HEK293 (cell line): ENCODE measurements around the gene DMD.

Experiments
- CTCF ChIA-PET: fragments of 350-600 bp; formaldehyde crosslinking; extraction: SDS; loops from one replicate; lab custom pipeline; 2021; ENCODE audit warnings: antibody characterized with exemption; lab: Yijun Ruan, JAX
- POLR2A ChIA-PET: fragments of 300-600 bp; formaldehyde crosslinking; extraction: SDS; loops from one replicate; lab custom pipeline; 2020; ENCODE audit warnings: antibody characterized with exemption, inconsistent platforms; lab: Yijun Ruan, JAX
- H3K27ac ChIP-seq: fragments of 200-500 bp; sonication (Bioruptor generic); 2 replicates; pipeline ENCODE4 v1.5.1; 2014; ENCODE audit warnings: low read depth, low read length, control low read depth, inconsistent platforms; ENCODE audit errors: extremely low read depth
- H3K36me3 ChIP-seq, 2 experiments: fragments of 200-500 bp in 1 of 2; sonication (Bioruptor generic) in 1 of 2; 1 replicate in 1 of 2; 2 replicates in 1 of 2; pipeline ENCODE4 v1.5.1; 2014 to 2017; ENCODE audit warnings: inconsistent platforms in 2 of 2, low read length in 2 of 2; ENCODE audit not compliant: control insufficient read depth in 2 of 2, insufficient read depth in 1 of 2
- H3K4me1 ChIP-seq: fragments of 200-500 bp; sonication (Bioruptor generic); 2 replicates; pipeline ENCODE4 v1.5.1; 2014; ENCODE audit warnings: mild to moderate bottlenecking, low read length, inconsistent platforms; ENCODE audit not compliant: control insufficient read depth, insufficient read depth
- H3K4me3 ChIP-seq: 2 replicates; pipeline ENCODE4 v1.5.1; 2011; ENCODE audit warnings: low read depth, mild to moderate bottlenecking, control low read depth, low read length, moderate library complexity
- H3K9me3 ChIP-seq: fragments of 200-500 bp; sonication (Bioruptor generic); 2 replicates; pipeline ENCODE4 v1.5.1; 2014; ENCODE audit warnings: low read depth, low read length, inconsistent platforms; ENCODE audit not compliant: control insufficient read depth, insufficient read depth
- ELK4 ChIP-seq: IDR thresholded peaks from 2 replicates; pipeline ENCODE4 v1.6.1; 2011; ENCODE audit warnings: mild to moderate bottlenecking, low read depth, low read length, borderline replicate concordance
- GFI1B ChIP-seq: fragments of 450-650 bp; formaldehyde crosslinking; IDR thresholded peaks from 2 replicates; pipeline ENCODE4 v1.5.1; 2016; ENCODE audit warnings: missing biosample characterization, missing genetic modification characterization
- KLF17 ChIP-seq: fragments of 450-650 bp; formaldehyde crosslinking; IDR thresholded peaks from 2 replicates; pipeline ENCODE4 v1.5.1; 2016; ENCODE audit warnings: missing biosample characterization, missing genetic modification characterization
- KLF8 ChIP-seq: fragments of 450-650 bp; formaldehyde crosslinking; IDR thresholded peaks from 2 replicates; pipeline ENCODE4 v1.5.1; 2016; ENCODE audit warnings: missing biosample characterization, missing genetic modification characterization
- OVOL3 ChIP-seq: fragments of 450-650 bp; formaldehyde crosslinking; IDR thresholded peaks from 2 replicates; pipeline ENCODE4 v1.5.1; 2016; ENCODE audit warnings: missing biosample characterization, missing genetic modification characterization
- PRDM6 ChIP-seq: fragments of 450-650 bp; formaldehyde crosslinking; IDR thresholded peaks from 2 replicates; pipeline ENCODE4 v1.5.1; 2017; ENCODE audit warnings: missing biosample characterization, missing genetic modification characterization
- REST ChIP-seq: fragments of 450-650 bp; formaldehyde crosslinking; IDR thresholded peaks from 2 replicates; pipeline ENCODE4 v1.5.1; 2016; ENCODE audit warnings: missing biosample characterization, missing genetic modification characterization
- SP2 ChIP-seq: fragments of 450-650 bp; formaldehyde crosslinking; IDR thresholded peaks from 2 replicates; pipeline ENCODE4 v1.5.1; 2016; ENCODE audit warnings: missing biosample characterization, missing genetic modification characterization
- ZNF133 ChIP-seq: fragments of 450-650 bp; formaldehyde crosslinking; IDR thresholded peaks from 2 replicates; pipeline ENCODE4 v1.5.1; 2016; ENCODE audit warnings: missing biosample characterization, missing genetic modification characterization
- ZNF138 ChIP-seq: fragments of 450-650 bp; formaldehyde crosslinking; IDR thresholded peaks from 2 replicates; pipeline ENCODE4 v1.5.1; 2016; ENCODE audit warnings: missing biosample characterization, missing genetic modification characterization, borderline replicate concordance
- ZNF175 ChIP-seq: fragments of 450-650 bp; formaldehyde crosslinking; IDR thresholded peaks from 2 replicates; pipeline ENCODE4 v1.5.1; 2016; ENCODE audit warnings: missing biosample characterization, missing genetic modification characterization
- ZNF391 ChIP-seq: fragments of 450-650 bp; formaldehyde crosslinking; IDR thresholded peaks from 2 replicates; pipeline ENCODE4 v1.5.1; 2016; ENCODE audit warnings: low read depth, missing biosample characterization, missing genetic modification characterization, borderline replicate concordance
- ZNF521 ChIP-seq: fragments of 450-650 bp; formaldehyde crosslinking; IDR thresholded peaks from 2 replicates; pipeline ENCODE4 v1.5.1; 2017; ENCODE audit warnings: missing biosample characterization, mild to moderate bottlenecking, missing genetic modification characterization
- ZNF530 ChIP-seq: fragments of 450-650 bp; formaldehyde crosslinking; IDR thresholded peaks from 2 replicates; pipeline ENCODE4 v1.5.1; 2016; ENCODE audit warnings: low read depth, missing biosample characterization, missing genetic modification characterization
- ZNF571 ChIP-seq: fragments of 450-650 bp; formaldehyde crosslinking; IDR thresholded peaks from 2 replicates; pipeline ENCODE4 v1.5.0; 2017; ENCODE audit warnings: missing biosample characterization, missing genetic modification characterization
- ZNF626 ChIP-seq: fragments of 450-650 bp; sonication (Bioruptor Pico); formaldehyde crosslinking; IDR thresholded peaks from 2 replicates; pipeline ENCODE4 v1.5.1; 2018; ENCODE audit warnings: missing biosample characterization, missing genetic modification characterization, inconsistent platforms
- ZNF704 ChIP-seq: fragments of 450-650 bp; formaldehyde crosslinking; IDR thresholded peaks from 2 replicates; pipeline ENCODE4 v1.5.1; 2016; ENCODE audit warnings: missing biosample characterization, missing genetic modification characterization
- ZNF791 ChIP-seq: fragments of 450-650 bp; formaldehyde crosslinking; IDR thresholded peaks from 2 replicates; pipeline ENCODE4 v1.5.1; 2016; ENCODE audit warnings: missing biosample characterization, missing genetic modification characterization
- ZSCAN5A ChIP-seq: fragments of 450-650 bp; formaldehyde crosslinking; IDR thresholded peaks from 2 replicates; pipeline ENCODE4 v1.5.1; 2016; ENCODE audit warnings: missing biosample characterization, missing genetic modification characterization

DMD gene

GRCh38 chrX:32780109-32780508 is 431.2 kb downstream of the DMD start:
- Histone ChIP-seq H3K27ac (no peak overlapping the region), H3K36me3 (no peaks in the 10 kb centered on the region), H3K4me3 (no peak overlapping the region)
- POLR2A ChIA-PET, result no interaction called here
- CTCF ChIA-PET, result no interaction called here
- TF ChIP-seq ZNF138 (no peak), KLF8 (tag by site-specific recombination) (no peak), ZNF530 (tag by site-specific recombination) (no peak), ZNF791 (no peak)
- TF ChIP-seq, all 188 proteins: peak for 0
- H3K4me1 ChIP-seq, result no peaks in the 10 kb centered on the region
- no peaks in the 10 kb centered on the region for H3K9me3 ChIP-seq

- no peak overlapping the region for H3K27ac ChIP-seq
- H3K4me3 ChIP-seq, result no peak overlapping the region
- CTCF ChIA-PET, result interaction anchor here (0.6 to 0.7 kb wide), 2 partner anchors 554 to 716 kb away, joined by 3 to 8 read pairs; no protein-coding TSS in a partner anchor
- no peaks in the 10 kb centered on the region for H3K4me1 ChIP-seq
- H3K36me3 ChIP-seq, result no peaks in the 10 kb centered on the region
- POLR2A ChIA-PET, result no interaction called here
- no peak for TF ChIP-seq SP2 (tag by site-specific recombination)
- TF ChIP-seq ZNF626 (tag by site-specific recombination), result no peak
- TF ChIP-seq ZNF571 (tag by site-specific recombination), result no peak
- no peak for TF ChIP-seq ZNF391 (tag by site-specific recombination)
- no peak for TF ChIP-seq ZNF521 (tag by site-specific recombination)
- no peaks in the 10 kb centered on the region for H3K9me3 ChIP-seq
Observed at GRCh38 chrX:32778965-32779364, 432.4 kb downstream of the DMD start.

GRCh38 chrX:32774966-32775365 is 436.4 kb downstream of the DMD start:
- POLR2A ChIA-PET, result no interaction called here
- TF ChIP-seq REST (tag by site-specific recombination) (peak; percentile 69; the same call in 1 of the 2 replicates), KLF17 (no peak)
- TF ChIP-seq, all 188 proteins: peak for 1
- Histone ChIP-seq H3K4me3 (no peak overlapping the region), H3K36me3 (no peaks in the 10 kb centered on the region), H3K9me3 (no peaks in the 10 kb centered on the region), H3K27ac (no peak overlapping the region), H3K4me1 (no peaks in the 10 kb centered on the region)
- CTCF ChIA-PET, result no interaction called here

- no peaks in the 10 kb centered on the region for H3K4me1 ChIP-seq
- ChIA-PET POLR2A (no interaction called here), CTCF (no interaction called here)
- H3K27ac ChIP-seq, result no peak overlapping the region
- H3K9me3 ChIP-seq, result no peaks in the 10 kb centered on the region
- no peak overlapping the region for H3K4me3 ChIP-seq
- H3K36me3 ChIP-seq, result no peaks in the 10 kb centered on the region
- TF ChIP-seq ZNF704 (tag by site-specific recombination) (no peak), PRDM6 (no peak), GFI1B (tag by site-specific recombination) (no peak), ZNF133 (tag by site-specific recombination) (no peak), ZNF175 (tag by site-specific recombination) (no peak), ELK4 (no peak), OVOL3 (no peak), ZSCAN5A (no peak), SP2 (tag by site-specific recombination) (no peak)
Observed at GRCh38 chrX:32749070-32749469, 462.3 kb downstream of the DMD start.
